HPDE6-E6E7 (cell line): ENCODE measurements around the gene CATSPERE.
"Not testable (repeated sequence)": the region's sequence is repeated elsewhere in the genome, so short reads cannot be mapped to it uniquely, and the experiment has no call there.

Experiments used
- DNase-seq: peaks from one replicate; pipeline ENCODE4 v3.0.0; 2011; ENCODE audit warnings: missing footprints; ENCODE audit errors: extremely low spot score

The CATSPERE gene

GRCh38 chr1:244664353-244664752, 203.3 kb downstream of the CATSPERE start:
- no peak for DNase-seq

- no peak for DNase-seq
Observed at GRCh38 chr1:244665771-244666217, 204.7 kb downstream of the CATSPERE start.

- not testable (repeated sequence) for DNase-seq
Observed at GRCh38 chr1:244666672-244667418, 205.8 kb downstream of the CATSPERE start.

- no peak for DNase-seq
Observed at GRCh38 chr1:244667797-244668196, 206.7 kb downstream of the CATSPERE start.

- no peak for DNase-seq
Observed at GRCh38 chr1:244672946-244673682, 212.0 kb downstream of the CATSPERE start.

- no peak for DNase-seq
Observed at GRCh38 chr1:244674446-244674845, 213.4 kb downstream of the CATSPERE start.

- no peak for DNase-seq
Observed at GRCh38 chr1:244675167-244675566, 214.1 kb downstream of the CATSPERE start.

- DNase-seq = no peak
Observed at GRCh38 chr1:244678697-244679096, 217.6 kb downstream of the CATSPERE start.

- DNase-seq = no peak
Observed at GRCh38 chr1:244680667-244681066, 219.6 kb downstream of the CATSPERE start.

- not testable (repeated sequence) for DNase-seq
Observed at GRCh38 chr1:244682087-244682486, 221.0 kb downstream of the CATSPERE start.
